Muscle layer of colon (tissue), 2 donors: ENCODE results near the gene GK2.

Experiments
- H3K27ac ChIP-seq: one replicate; pipeline ENCODE4 v1.7.0; 2013; ENCODE audit warnings: low read depth, mild to moderate bottlenecking, low read length, moderate library complexity
- H3K27me3 ChIP-seq, 2 donors: one replicate each; pipeline ENCODE4 v1.7.0; 2013; ENCODE audit warnings: low read length in 2 of 2, mild to moderate bottlenecking in 2 of 2; ENCODE audit not compliant: insufficient read depth in 2 of 2, control insufficient read depth in 1 of 2
- H3K36me3 ChIP-seq: one replicate; pipeline ENCODE4 v1.7.0; 2013; ENCODE audit warnings: mild to moderate bottlenecking, low read length; ENCODE audit not compliant: insufficient read depth
- H3K4me1 ChIP-seq: one replicate; pipeline ENCODE4 v1.7.0; 2013; ENCODE audit warnings: mild to moderate bottlenecking, low read length; ENCODE audit not compliant: insufficient read depth
- H3K4me3 ChIP-seq, 2 donors: one replicate each; pipeline ENCODE4 v1.7.0; 2013; ENCODE audit warnings: low read length in 2 of 2, low read depth in 1 of 2, mild to moderate bottlenecking in 1 of 2, moderate library complexity in 1 of 2
- H3K9ac ChIP-seq: one replicate; pipeline ENCODE4 v1.7.0; 2013; ENCODE audit warnings: low read length
- H3K9me3 ChIP-seq: one replicate; pipeline ENCODE4 v1.7.0; 2013; ENCODE audit warnings: mild to moderate bottlenecking, low read length
- donor health status: abdominal sarcoma.
- donor health status: Adenocarcinoma of cecum.

Gene GK2

DNA sequence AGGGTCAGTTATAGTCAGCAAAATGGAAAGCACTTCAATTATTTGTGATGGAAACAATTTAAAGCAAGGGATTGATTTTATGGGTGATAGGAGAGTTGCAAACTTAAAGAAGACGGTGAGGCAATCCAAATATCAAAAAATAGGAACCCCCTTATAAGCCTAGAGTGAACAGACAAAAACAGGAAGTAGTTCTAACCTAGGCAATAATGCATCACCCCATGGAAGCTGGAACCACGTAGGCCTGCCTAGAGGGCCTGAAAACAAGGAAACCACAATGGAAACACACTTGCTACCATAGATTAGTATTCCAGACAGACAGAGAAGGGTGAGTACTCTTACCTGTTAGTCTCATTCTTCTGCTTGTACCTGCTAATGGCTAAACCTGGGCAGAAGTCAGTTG is 13.5 kb upstream of the GK2 start:
- Histone ChIP-seq H3K4me3 (no peak overlapping the region), H3K9me3 (no peaks in the 10 kb centered on the region), H3K27ac (no peak overlapping the region), H3K27me3 (no peaks in the 10 kb centered on the region), H3K36me3 (no peaks in the 10 kb centered on the region), H3K9ac (no peak overlapping the region), H3K4me1 (peaks cover 1% of the 10 kb centered on the region)

DNA sequence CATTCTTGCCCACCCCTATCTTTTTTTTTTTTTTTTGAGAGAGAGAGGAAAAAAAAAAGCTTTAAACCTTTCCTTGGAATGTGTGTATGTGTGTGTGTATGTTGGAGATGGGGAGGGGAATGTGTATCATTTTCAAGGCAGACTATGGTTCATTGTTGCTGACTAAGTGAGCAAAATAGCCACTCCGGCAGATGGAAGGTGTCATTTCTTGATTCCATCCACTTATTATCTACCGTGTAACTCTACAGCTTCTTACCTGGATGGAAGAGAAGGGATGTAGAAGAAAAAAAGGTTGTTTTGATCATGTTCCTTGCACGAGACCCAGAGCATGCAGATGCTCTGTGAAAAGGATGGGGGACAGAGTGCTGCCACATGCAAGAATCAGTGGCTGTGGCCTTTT is 5.9 kb upstream of the GK2 start:
- H3K9ac ChIP-seq: no peak overlapping the region
- no peaks in the 10 kb centered on the region for H3K36me3 ChIP-seq
- H3K4me3 ChIP-seq: no peak overlapping the region
- H3K27me3 ChIP-seq: no peaks in the 10 kb centered on the region
- H3K27ac ChIP-seq: no peak overlapping the region
- no peaks in the 10 kb centered on the region for H3K9me3 ChIP-seq
- no peaks in the 10 kb centered on the region for H3K4me1 ChIP-seq

DNA sequence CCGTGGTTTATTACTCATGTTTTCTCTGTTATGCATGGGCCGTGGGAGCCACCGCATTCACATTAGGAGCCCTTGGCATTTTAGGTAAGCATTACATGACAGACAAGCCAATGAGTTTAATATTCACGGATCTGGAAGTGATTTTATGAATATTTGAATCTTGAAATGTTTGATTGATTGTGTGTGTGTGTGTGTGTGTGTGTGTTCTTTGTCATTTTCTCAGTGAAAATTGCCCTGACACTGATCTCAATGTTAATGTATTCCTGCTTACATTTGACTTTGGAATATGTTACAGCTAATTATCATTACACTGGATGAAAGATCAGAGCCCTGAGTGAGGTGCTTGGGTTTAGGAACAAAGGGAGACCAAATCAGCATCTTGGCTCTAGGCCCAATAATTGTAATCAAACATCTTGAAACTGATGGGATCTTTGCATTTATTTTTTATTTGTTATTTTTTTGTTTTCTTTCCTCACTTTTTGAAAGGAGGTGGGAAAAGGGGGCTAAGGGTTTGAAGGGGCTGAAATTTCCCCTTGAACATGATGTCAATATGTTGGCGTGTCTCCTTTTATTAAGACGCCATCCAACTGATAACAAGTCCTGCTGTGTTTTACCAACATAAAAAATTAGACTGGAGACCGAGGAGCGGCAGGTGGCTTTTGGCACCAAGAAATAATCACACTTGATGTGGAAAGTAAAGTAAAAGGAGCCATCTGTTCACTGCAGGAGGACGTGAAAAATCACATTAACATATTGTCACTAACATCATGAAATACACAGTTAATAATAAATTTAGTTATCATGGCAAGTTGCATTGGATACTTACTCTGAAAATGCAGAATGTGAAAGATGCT is 5.2 kb upstream of the GK2 start:
- H3K4me3 ChIP-seq: no peak overlapping the region
- no peaks in the 10 kb centered on the region for H3K27me3 ChIP-seq
- no peaks in the 10 kb centered on the region for H3K36me3 ChIP-seq
- H3K4me1 ChIP-seq: no peaks in the 10 kb centered on the region
- no peak overlapping the region for H3K9ac ChIP-seq
- no peaks in the 10 kb centered on the region for H3K9me3 ChIP-seq
- H3K27ac ChIP-seq: no peak overlapping the region

DNA sequence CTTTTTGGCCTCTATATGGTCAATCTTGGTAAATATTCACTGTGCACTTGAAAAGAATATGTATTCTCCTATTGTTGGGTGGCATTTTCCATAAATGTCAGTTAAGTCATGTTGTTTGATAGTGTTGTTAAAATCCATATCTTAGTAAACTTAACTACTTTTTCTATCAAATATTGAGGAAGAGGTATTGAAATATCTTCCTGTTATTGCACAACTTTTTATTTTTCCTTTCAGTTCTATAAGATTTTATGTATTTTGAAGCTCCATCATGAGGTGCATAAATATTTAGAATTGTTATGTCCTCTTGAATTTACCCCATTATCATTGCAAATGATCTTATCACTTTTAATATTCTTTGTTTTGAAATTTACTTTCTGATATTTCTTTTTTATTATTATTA is 3.4 kb downstream of the GK2 start:
- H3K4me1 ChIP-seq: no peaks in the 10 kb centered on the region
- no peak overlapping the region for H3K4me3 ChIP-seq
- no peaks in the 10 kb centered on the region for H3K9me3 ChIP-seq
- H3K27ac ChIP-seq: no peak overlapping the region
- no peaks in the 10 kb centered on the region for H3K36me3 ChIP-seq
- H3K27me3 ChIP-seq: no peaks in the 10 kb centered on the region
- no peak overlapping the region for H3K9ac ChIP-seq

DNA sequence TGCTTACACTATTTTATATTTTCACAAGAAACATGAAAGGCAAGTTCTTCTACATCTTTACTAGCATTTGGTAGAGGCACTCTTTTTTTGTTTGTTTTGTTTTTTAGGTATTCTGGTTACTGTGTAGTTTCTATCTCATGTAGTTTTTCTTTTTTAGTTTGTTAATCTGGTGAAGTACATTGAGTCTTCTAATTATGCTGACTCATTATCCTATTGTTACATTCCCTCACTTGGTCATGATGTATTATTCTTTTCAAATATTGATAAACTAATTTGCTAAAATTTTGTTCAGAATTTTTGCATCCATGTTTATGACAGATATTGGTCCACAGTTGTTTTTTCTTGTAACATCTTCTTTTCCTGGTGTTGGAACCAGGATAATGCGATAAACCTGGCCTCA is 4.7 kb downstream of the GK2 start:
- Histone ChIP-seq H3K27me3 (no peaks in the 10 kb centered on the region), H3K36me3 (no peaks in the 10 kb centered on the region), H3K4me3 (no peak overlapping the region), H3K4me1 (no peaks in the 10 kb centered on the region), H3K9me3 (no peaks in the 10 kb centered on the region), H3K27ac (no peak overlapping the region), H3K9ac (no peak overlapping the region)

DNA sequence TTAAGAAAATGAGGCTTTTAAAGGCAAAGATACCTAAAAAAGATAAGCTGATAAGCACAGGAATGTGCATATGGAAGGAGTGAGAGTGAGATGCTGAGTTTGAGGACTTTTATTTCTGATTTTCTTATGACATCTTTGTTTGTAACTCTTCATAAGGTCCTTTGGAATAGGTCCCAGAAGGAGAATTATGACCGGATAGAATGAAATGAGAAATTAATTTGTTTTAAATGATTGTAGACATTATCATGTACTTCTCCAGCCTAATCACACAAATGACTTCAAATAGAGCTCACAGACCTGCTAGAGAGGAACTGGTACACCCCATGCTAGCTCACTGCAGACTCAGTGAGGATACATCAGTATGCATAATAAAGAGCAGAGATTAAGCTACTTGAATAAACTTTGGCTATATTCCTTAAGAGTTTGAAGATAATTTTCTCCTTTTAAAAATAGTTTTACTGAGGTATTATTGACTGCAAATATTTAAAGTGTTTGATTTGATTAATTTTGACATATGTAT is 5.6 kb downstream of the GK2 start:
- Histone ChIP-seq H3K9ac (no peak overlapping the region), H3K36me3 (no peaks in the 10 kb centered on the region), H3K9me3 (no peaks in the 10 kb centered on the region), H3K4me3 (no peak overlapping the region), H3K4me1 (no peaks in the 10 kb centered on the region), H3K27me3 (no peaks in the 10 kb centered on the region), H3K27ac (no peak overlapping the region)

DNA sequence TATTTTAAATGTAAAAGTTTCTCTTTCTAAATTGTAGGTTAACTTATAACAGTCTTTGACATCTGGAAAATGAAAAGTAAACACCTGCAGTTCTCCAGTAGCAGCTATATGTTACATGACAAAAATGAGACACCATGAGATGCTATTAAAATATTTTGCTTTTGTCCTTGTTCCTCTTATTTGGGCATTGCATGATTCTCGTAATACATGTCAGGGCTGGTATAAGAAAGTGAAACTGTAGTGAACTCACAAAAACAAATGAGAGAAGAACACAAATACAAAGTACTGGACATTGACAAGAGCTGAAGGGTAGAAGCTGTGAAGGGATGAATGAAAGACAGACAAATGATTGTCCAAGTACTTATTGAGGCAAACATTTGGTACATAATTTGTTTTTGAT is 9.0 kb downstream of the GK2 start:
- H3K4me3 ChIP-seq: no peak overlapping the region

DNA sequence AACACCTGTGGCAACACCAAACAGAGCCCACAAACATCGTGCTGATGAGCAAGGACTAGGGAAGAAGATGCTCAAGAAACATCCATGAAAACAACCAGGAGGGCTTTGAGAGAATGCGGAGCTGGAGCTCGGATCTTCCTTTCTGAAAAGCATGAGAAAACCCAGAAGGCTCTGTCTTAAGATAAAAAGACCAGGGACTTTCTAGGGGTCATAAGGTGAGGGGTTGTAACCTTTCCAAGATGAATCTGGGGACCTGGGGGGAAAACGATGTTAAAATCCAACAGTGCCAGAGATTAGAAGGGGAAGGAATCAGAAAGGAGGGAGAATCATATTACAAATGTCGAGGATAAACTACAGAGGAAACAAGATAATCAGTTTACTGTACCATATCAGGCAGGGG is 10.1 kb downstream of the GK2 start:
- H3K4me3 ChIP-seq: no peak overlapping the region
- no peaks in the 10 kb centered on the region for H3K36me3 ChIP-seq
- H3K9ac ChIP-seq: no peak overlapping the region
- no peaks in the 10 kb centered on the region for H3K4me1 ChIP-seq
- H3K27me3 ChIP-seq: no peaks in the 10 kb centered on the region
- no peak overlapping the region for H3K27ac ChIP-seq
- no peaks in the 10 kb centered on the region for H3K9me3 ChIP-seq

More for the DNA sequence above, 9.0 kb downstream of the GK2 start:
- H3K9me3 ChIP-seq: no peaks in the 10 kb centered on the region
- H3K9ac ChIP-seq: no peak overlapping the region
- no peaks in the 10 kb centered on the region for H3K4me1 ChIP-seq
- H3K27ac ChIP-seq: no peak overlapping the region
- H3K36me3 ChIP-seq: no peaks in the 10 kb centered on the region
- H3K27me3 ChIP-seq: no peaks in the 10 kb centered on the region

DNA sequence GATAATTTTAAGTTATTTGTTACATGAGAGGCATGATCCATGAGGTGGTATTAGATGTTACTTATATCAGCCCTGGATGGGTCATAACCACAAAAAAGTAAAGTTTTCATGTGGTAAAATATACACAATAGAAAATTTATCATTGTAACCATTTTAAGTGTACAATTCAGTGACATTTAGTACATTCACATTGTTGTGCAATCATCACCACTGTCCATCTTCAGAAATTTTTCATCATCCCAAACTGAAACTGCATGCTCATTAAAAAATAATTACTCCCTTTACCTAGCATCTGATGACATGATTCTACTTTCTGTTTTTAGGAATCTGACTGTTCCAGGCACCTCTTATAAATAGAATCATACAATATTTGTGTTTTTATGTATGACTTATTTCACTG is 11.2 kb downstream of the GK2 start:
- Histone ChIP-seq H3K4me1 (no peaks in the 10 kb centered on the region), H3K27me3 (no peaks in the 10 kb centered on the region), H3K9me3 (no peaks in the 10 kb centered on the region), H3K4me3 (no peak overlapping the region), H3K9ac (no peak overlapping the region), H3K27ac (no peak overlapping the region), H3K36me3 (no peaks in the 10 kb centered on the region)

DNA sequence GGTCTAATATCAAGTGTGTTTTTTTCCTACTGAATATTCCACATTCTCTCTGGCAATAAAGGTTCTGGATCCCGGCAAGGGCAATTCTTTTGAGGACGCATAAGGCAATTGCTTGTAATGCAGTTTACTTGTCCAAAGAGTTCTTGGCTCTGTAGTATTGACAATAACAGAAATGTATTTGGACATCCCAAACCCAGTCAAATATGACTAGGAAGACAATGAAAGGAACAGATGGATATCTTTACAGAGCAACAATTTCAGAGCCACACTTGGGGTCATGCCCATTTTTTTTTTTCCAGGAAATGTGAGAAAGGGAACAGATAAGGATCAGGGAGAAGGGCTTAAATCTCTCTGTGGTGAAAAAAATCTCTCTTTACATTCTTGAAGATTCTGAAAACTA is 12.2 kb downstream of the GK2 start:
- Histone ChIP-seq H3K36me3 (no peaks in the 10 kb centered on the region), H3K4me1 (no peaks in the 10 kb centered on the region), H3K4me3 (no peak overlapping the region), H3K9me3 (no peaks in the 10 kb centered on the region), H3K9ac (no peak overlapping the region), H3K27ac (no peak overlapping the region), H3K27me3 (no peaks in the 10 kb centered on the region)

DNA sequence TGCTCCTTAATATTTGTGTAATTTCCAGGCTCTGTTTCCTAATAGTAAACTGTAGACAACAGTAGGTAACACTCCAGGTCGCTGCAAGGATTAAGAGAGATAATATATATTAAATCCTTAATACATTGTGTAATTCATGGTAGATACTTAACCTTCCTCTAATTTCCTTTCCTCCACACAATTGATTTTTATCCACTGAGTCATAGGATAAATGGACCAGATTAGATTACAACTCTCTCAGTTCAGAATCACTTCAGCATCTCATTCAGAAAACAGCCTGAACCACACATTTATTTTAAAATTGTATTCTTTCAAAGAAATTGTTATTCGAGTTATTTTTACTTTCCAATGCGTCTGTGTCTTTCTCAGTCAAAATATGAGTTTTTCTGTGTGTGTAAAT is 17.1 kb downstream of the GK2 start:
- no peak overlapping the region for H3K4me3 ChIP-seq
- H3K27ac ChIP-seq: no peak overlapping the region
- H3K4me1 ChIP-seq: peaks cover 3% of the 10 kb centered on the region
- H3K27me3 ChIP-seq: no peaks in the 10 kb centered on the region
- no peaks in the 10 kb centered on the region for H3K9me3 ChIP-seq
- no peaks in the 10 kb centered on the region for H3K36me3 ChIP-seq
- H3K9ac ChIP-seq: no peak overlapping the region

DNA sequence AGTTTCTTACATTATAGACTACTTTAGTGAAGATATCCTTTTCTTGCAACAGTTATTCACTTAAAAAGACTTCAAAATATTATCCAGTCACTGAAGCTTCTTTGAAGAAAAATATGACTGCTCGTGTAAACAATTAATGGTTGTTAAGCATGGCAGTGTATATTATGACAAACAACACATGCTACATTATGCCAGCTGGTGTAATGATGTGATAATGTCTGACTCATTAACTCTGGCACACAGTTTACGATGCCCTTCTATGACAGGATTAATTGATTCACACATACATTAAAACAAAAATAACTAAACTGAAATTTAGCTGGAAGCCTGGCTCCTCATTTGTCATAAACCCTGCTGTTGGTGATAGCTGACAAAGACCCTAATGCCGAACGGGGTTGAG is 22.4 kb downstream of the GK2 start:
- no peaks in the 10 kb centered on the region for H3K36me3 ChIP-seq
- H3K4me3 ChIP-seq: no peak overlapping the region
- H3K4me1 ChIP-seq: peaks cover 8% of the 10 kb centered on the region
- H3K9ac ChIP-seq: no peak overlapping the region
- H3K9me3 ChIP-seq: no peaks in the 10 kb centered on the region
- H3K27ac ChIP-seq: no peak overlapping the region
- H3K27me3 ChIP-seq: no peaks in the 10 kb centered on the region
